ENCODE measurements around the gene EEA1.

EEA1 gene

GRCh38 chr12:92859650-92860386, 69.3 kb downstream of the EEA1 start:
- no peak for DNase-seq (ENCODE audit: low read depth)
- TF ChIP-seq CTCF (IDR thresholded peaks at IDR 0.05; ENCODE audit: insufficient read depth, low read depth, low read length, missing control alignments): no peak
- H3K4me3 ChIP-seq (ENCODE audit: low read depth, low read length): no peak overlapping the region

- H3K4me3 ChIP-seq (ENCODE audit: low read depth, low read length): no peak overlapping the region
- no peak for TF ChIP-seq CTCF (IDR thresholded peaks at IDR 0.05; ENCODE audit: insufficient read depth, low read depth, low read length, missing control alignments)
- DNase-seq (ENCODE audit: low read depth): no peak
These were observed 71.3 kb downstream of the EEA1 start for GRCh38 chr12:92857818-92858217.

GRCh38 chr12:92854344-92854743, 74.8 kb downstream of the EEA1 start:
- DNase-seq (ENCODE audit: low read depth): no peak
- TF ChIP-seq CTCF (IDR thresholded peaks at IDR 0.05; ENCODE audit: insufficient read depth, low read depth, low read length, missing control alignments): no peak
- H3K4me3 ChIP-seq (ENCODE audit: low read depth, low read length): no peak overlapping the region

GRCh38 chr12:92848740-92849139, 80.4 kb downstream of the EEA1 start:
- no peak for DNase-seq (ENCODE audit: low read depth)
- H3K4me3 ChIP-seq (ENCODE audit: low read depth, low read length): no peak overlapping the region
- TF ChIP-seq CTCF (IDR thresholded peaks at IDR 0.05; ENCODE audit: insufficient read depth, low read depth, low read length, missing control alignments): no peak

- no peak for DNase-seq (ENCODE audit: low read depth)
- TF ChIP-seq CTCF (IDR thresholded peaks at IDR 0.05; ENCODE audit: insufficient read depth, low read depth, low read length, missing control alignments): no peak
These were observed 81.7 kb downstream of the EEA1 start for GRCh38 chr12:92847368-92847767.

GRCh38 chr12:92845329-92845728, 83.8 kb downstream of the EEA1 start:
- H3K4me3 ChIP-seq (ENCODE audit: low read depth, low read length): no peak overlapping the region
- TF ChIP-seq CTCF (IDR thresholded peaks at IDR 0.05; ENCODE audit: insufficient read depth, low read depth, low read length, missing control alignments): no peak
- DNase-seq (ENCODE audit: low read depth): no peak

More at GRCh38 chr12:92847368-92847767, 81.7 kb downstream of the EEA1 start:
- H3K4me3 ChIP-seq (ENCODE audit: low read depth, low read length): no peak overlapping the region

Measured in GM12865 (cell line).